CD4-positive, CD25-positive, alpha-beta regulatory T cell (primary cell): ENCODE data around the gene CASTOR1. TPM values are rescaled to one million over a fixed set of nuclear protein-coding genes. Genes with fewer than 3 reads are reported as not detected.
A peak's percentile ranks its signal among the peaks of the same experiment; 100 is the strongest.

Experiments used
- ATAC-seq, 2 donors: fragments of 150-1000 bp; cut with Tn5 transposase; one replicate each; pipeline ENCODE4 v1.10.0; 2021; ENCODE audit warnings: low read depth in 2 of 2, moderate number of reproducible peaks in 2 of 2, moderate library complexity in 1 of 2
- DNase-seq, 3 donors: peaks; one replicate each; pipeline versions ENCODE4 v3.0.0 to v3.0.0-alpha.2; 2012 to 2022; ENCODE audit warnings: mixed read lengths in 1 of 3
- H3K27ac ChIP-seq: one replicate; pipeline ENCODE4 v1.7.0; 2013; ENCODE audit warnings: mild to moderate bottlenecking, low read length; ENCODE audit not compliant: insufficient read depth, poor library complexity, severe bottlenecking
- H3K27me3 ChIP-seq: one replicate; pipeline ENCODE4 v1.7.0; 2013; ENCODE audit warnings: low read length; ENCODE audit not compliant: control insufficient read depth, insufficient read depth
- H3K36me3 ChIP-seq: one replicate; pipeline ENCODE4 v1.7.0; 2013; ENCODE audit warnings: mild to moderate bottlenecking, low read length, moderate library complexity; ENCODE audit not compliant: control insufficient read depth, insufficient read depth
- H3K4me1 ChIP-seq: 2 replicates; pipeline ENCODE4 v1.7.0; 2013; ENCODE audit warnings: mild to moderate bottlenecking, low read length; ENCODE audit not compliant: insufficient read depth, control insufficient read depth, poor library complexity, severe bottlenecking
- H3K4me3 ChIP-seq: one replicate; pipeline ENCODE4 v1.7.0; 2013; ENCODE audit warnings: low read depth, mild to moderate bottlenecking, low read length, moderate library complexity
- H3K9me3 ChIP-seq, 2 experiments: 1 replicate in 1 of 2; 2 replicates in 1 of 2; pipeline ENCODE4 v1.7.0; 2013; ENCODE audit warnings: low read length in 2 of 2, mild to moderate bottlenecking in 1 of 2, moderate library complexity in 1 of 2; ENCODE audit not compliant: control insufficient read depth in 2 of 2
- H3K27ac Mint-ChIP-seq, 3 donors: one replicate each; pipeline ENCODE4 v1.8.0; 2020 to 2022; ENCODE audit warnings: mild to moderate bottlenecking in 3 of 3, mixed read lengths in 3 of 3, moderate library complexity in 2 of 3
- H3K27me3 Mint-ChIP-seq: one replicate; pipeline ENCODE4 v1.8.0; 2022; ENCODE audit warnings: mild to moderate bottlenecking, mixed read lengths
- H3K36me3 Mint-ChIP-seq: one replicate; pipeline ENCODE4 v1.8.0; 2020; ENCODE audit warnings: mixed read lengths
- H3K4me1 Mint-ChIP-seq, 4 donors: one replicate each; pipeline ENCODE4 v1.8.0; 2020 to 2022; ENCODE audit warnings: mixed read lengths in 4 of 4, mild to moderate bottlenecking in 1 of 4
- H3K4me3 Mint-ChIP-seq, 4 donors: one replicate each; pipeline ENCODE4 v1.8.0; 2020 to 2022; ENCODE audit warnings: mild to moderate bottlenecking in 4 of 4, mixed read lengths in 4 of 4, moderate library complexity in 3 of 4
- H3K9me3 Mint-ChIP-seq, 7 donors: one replicate each; pipeline ENCODE4 v1.8.0; 2020 to 2022; ENCODE audit warnings: mixed read lengths in 7 of 7, mild to moderate bottlenecking in 3 of 7, moderate library complexity in 2 of 7
- polyA plus RNA-seq, 4 donors: library from polyadenylated mRNA; unstranded; fragments of 300-500 nt; fragmentation: Illumina TruSeq; gene quantifications; one replicate each; pipeline ENCODE4 v1.2.3, GENCODE V29; 2021
- total RNA-seq: library from RNA; stranded (reverse); gene quantifications from one replicate; pipeline ENCODE4 v1.2.3, GENCODE V29; 2022

CASTOR1 gene
- total and polyA plus RNA-seq, 5 donors from 2014 or later: 10.9 to 18.7 (median 12.1) TPM

- Histone ChIP-seq H3K9me3 (no peaks in the 10 kb centered on the region), H3K4me1 (peaks cover 100% of the 10 kb centered on the region), H3K27me3 (no peaks in the 10 kb centered on the region), H3K4me3 (peak overlapping the region; percentile 62), H3K27ac (peak overlapping the region; percentile 80), H3K36me3 (no peaks in the 10 kb centered on the region)
- H3K4me1 Mint-ChIP-seq: peaks cover 44 to 98% (median 79%) of the 10 kb centered on the region in 4 donors
- peaks cover 0 to 2% (median 0%) of the 10 kb centered on the region in 7 donors for H3K9me3 Mint-ChIP-seq
- peaks cover 29% of the 10 kb centered on the region for H3K36me3 Mint-ChIP-seq
- peak in 2 of 3 donors; percentile 52 to 69 for DNase-seq
- no peaks in the 10 kb centered on the region for H3K27me3 Mint-ChIP-seq
- H3K27ac Mint-ChIP-seq: peak overlapping the region; percentile 84 to 99 (median 97)
- H3K4me3 Mint-ChIP-seq: peak overlapping the region; percentile 23 to 90 (median 82)
- peak; percentile 29 to 43 for ATAC-seq
These were observed 20.8 kb upstream of the CASTOR1 start for GRCh38 chr22:30309951-30310741.

- H3K4me3 ChIP-seq: peak overlapping the region; percentile 29
- H3K9me3 Mint-ChIP-seq: peaks cover 0 to 2% (median 0%) of the 10 kb centered on the region in 7 donors
- H3K4me3 Mint-ChIP-seq: peak overlapping the region; percentile 73 to 86 (median 80)
- peak overlapping the region; percentile 84 to 99 (median 97) for H3K27ac Mint-ChIP-seq
- H3K4me1 Mint-ChIP-seq: peaks cover 43 to 98% (median 81%) of the 10 kb centered on the region in 4 donors
- no peaks in the 10 kb centered on the region for H3K27me3 Mint-ChIP-seq
- H3K36me3 Mint-ChIP-seq: peaks cover 26% of the 10 kb centered on the region
- H3K27me3 ChIP-seq: no peaks in the 10 kb centered on the region
- peak overlapping the region; percentile 80 for H3K27ac ChIP-seq
- H3K9me3 ChIP-seq: no peaks in the 10 kb centered on the region
- H3K4me1 ChIP-seq: peaks cover 100% of the 10 kb centered on the region
- peaks cover 6% of the 10 kb centered on the region for H3K36me3 ChIP-seq
- peak; percentile 25 for ATAC-seq
- DNase-seq: peak in 2 of 3 donors; percentile 31 to 68
These were observed 19.4 kb upstream of the CASTOR1 start for GRCh38 chr22:30308518-30309230.

DNA sequence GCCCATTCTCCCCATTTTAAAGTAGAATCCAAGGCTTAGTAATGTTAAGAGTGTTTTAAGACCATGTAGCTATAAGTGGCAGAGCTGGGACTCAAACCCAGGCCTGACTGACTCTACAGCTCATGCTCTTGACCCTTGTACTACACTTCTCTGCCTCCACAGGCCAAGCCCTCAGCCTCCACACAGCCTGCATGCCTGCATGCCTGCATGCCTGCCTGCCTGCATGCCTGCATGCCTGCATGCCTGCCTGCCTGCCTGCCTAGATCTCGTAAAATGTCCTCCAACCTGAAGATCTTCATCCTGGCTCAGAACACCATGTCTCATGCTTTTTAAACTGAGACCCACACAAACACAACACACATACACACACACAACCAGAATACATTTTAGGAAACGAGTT, 18.8 kb upstream of the CASTOR1 start:
- Mint-ChIP-seq H3K27me3 (no peaks in the 10 kb centered on the region), H3K4me1 (peaks cover 42 to 100% (median 84%) of the 10 kb centered on the region in 4 donors), H3K4me3 (peak overlapping the region; percentile 73 to 86 (median 80)), H3K27ac (peak overlapping the region; percentile 84 to 99 (median 97)), H3K36me3 (peaks cover 32% of the 10 kb centered on the region), H3K9me3 (peaks cover 0 to 2% (median 0%) of the 10 kb centered on the region in 7 donors)
- ATAC-seq (no peak), DNase-seq (no peak)
- H3K4me1 ChIP-seq: peaks cover 100% of the 10 kb centered on the region
- peaks cover 11% of the 10 kb centered on the region for H3K36me3 ChIP-seq
- no peaks in the 10 kb centered on the region for H3K27me3 ChIP-seq
- H3K27ac ChIP-seq: peak overlapping the region; percentile 80
- H3K9me3 ChIP-seq: no peaks in the 10 kb centered on the region
- H3K4me3 ChIP-seq: peak overlapping the region; percentile 29

- Mint-ChIP-seq H3K27ac (peak overlapping the region; percentile 84 to 99 (median 97)), H3K4me1 (peaks cover 40 to 100% (median 84%) of the 10 kb centered on the region in 4 donors), H3K9me3 (no peaks in the 10 kb centered on the region), H3K27me3 (no peaks in the 10 kb centered on the region), H3K4me3 (peak overlapping the region; percentile 69 to 81 (median 78)), H3K36me3 (peaks cover 33% of the 10 kb centered on the region)
- ATAC-seq (no peak), DNase-seq (peak in 1 of 3 donors; percentile 46)
- Histone ChIP-seq H3K9me3 (no peaks in the 10 kb centered on the region), H3K4me3 (peak overlapping the region; percentile 80), H3K27ac (peak overlapping the region; percentile 80), H3K27me3 (no peaks in the 10 kb centered on the region), H3K4me1 (peaks cover 100% of the 10 kb centered on the region), H3K36me3 (peaks cover 11% of the 10 kb centered on the region)
These were observed 17.8 kb upstream of the CASTOR1 start for GRCh38 chr22:30307041-30307574.

GRCh38 chr22:30306627-30307011, 17.3 kb upstream of the CASTOR1 start:
- Histone ChIP-seq H3K9me3 (no peaks in the 10 kb centered on the region), H3K36me3 (peaks cover 14% of the 10 kb centered on the region), H3K4me1 (peaks cover 100% of the 10 kb centered on the region), H3K4me3 (peak overlapping the region; percentile 80), H3K27ac (peak overlapping the region; percentile 80), H3K27me3 (no peaks in the 10 kb centered on the region)
- DNase-seq: no peak
- Mint-ChIP-seq H3K27me3 (no peaks in the 10 kb centered on the region), H3K4me3 (peak overlapping the region; percentile 69 to 81 (median 78)), H3K36me3 (peaks cover 33% of the 10 kb centered on the region), H3K27ac (peak overlapping the region; percentile 84 to 99 (median 97)), H3K9me3 (no peaks in the 10 kb centered on the region), H3K4me1 (peaks cover 40 to 100% (median 83%) of the 10 kb centered on the region in 4 donors)
- peak; percentile 32 to 47 for ATAC-seq

DNA sequence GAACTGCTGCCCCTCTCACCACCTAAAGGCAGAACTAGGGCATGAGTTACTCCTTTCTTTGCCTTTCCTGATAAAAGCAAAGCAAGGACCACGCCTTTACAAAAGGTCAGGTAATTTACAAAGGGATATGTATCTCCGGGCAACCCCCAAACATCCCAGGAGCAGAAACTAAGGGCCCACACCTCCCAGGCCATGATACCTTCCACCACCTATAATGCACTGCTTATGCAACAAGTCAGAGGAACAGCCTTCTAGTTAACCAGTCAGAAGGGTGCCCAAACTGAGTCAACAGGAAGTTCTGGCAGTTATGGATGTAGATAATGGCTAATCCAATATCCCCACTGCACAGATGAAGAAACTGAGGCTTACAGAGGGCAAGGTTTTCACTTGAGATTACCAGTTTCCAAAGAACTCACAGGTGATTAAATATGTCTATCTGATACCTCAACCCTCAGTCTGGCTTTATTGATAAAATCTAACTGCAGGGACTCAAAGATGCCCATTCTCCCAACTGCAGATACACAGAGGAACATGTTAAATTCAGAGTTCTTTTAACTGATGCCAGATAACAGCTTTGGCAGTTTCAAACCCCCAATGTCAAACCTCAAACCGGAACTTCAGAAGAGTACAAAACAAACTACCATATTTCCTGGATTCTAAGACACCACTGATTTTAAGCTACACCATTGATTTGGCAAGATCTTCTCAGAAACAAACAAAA, 16.8 kb upstream of the CASTOR1 start:
- H3K27me3 ChIP-seq: no peaks in the 10 kb centered on the region
- peak overlapping the region; percentile 80 for H3K4me3 ChIP-seq
- peak in 2 of 3 donors; percentile 80 to 89 for DNase-seq
- Mint-ChIP-seq H3K9me3 (no peaks in the 10 kb centered on the region), H3K27ac (peak overlapping the region; percentile 84 to 99 (median 97)), H3K36me3 (peaks cover 38% of the 10 kb centered on the region), H3K4me1 (peaks cover 40 to 100% (median 84%) of the 10 kb centered on the region in 4 donors), H3K4me3 (peak overlapping the region; percentile 69 to 81 (median 78)), H3K27me3 (no peaks in the 10 kb centered on the region)
- no peaks in the 10 kb centered on the region for H3K9me3 ChIP-seq
- peak; percentile 56 to 62 for ATAC-seq
- peaks cover 20% of the 10 kb centered on the region for H3K36me3 ChIP-seq
- peaks cover 100% of the 10 kb centered on the region for H3K4me1 ChIP-seq
- H3K27ac ChIP-seq: peak overlapping the region; percentile 80

DNA sequence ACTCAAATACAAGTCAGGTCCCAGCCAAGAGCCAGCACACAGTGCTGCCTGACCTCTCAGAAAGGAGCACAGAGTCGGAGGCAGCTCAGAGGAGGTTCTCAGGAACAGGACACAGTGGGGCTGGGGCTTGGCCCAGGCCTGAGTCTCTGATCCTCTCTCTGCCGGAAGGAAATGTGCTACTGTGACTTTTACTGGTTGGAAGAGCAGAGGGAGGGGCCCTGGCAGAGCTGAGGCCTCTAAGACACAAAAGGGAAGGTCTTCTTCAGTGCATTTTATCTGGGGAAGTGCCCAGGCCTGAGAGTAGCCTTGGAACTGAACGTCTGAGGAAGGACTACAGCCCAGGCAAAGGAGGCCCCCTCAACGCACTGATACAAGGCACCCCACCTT, 16.2 kb upstream of the CASTOR1 start:
- H3K9me3 ChIP-seq: no peaks in the 10 kb centered on the region
- H3K27me3 Mint-ChIP-seq: no peaks in the 10 kb centered on the region
- no peaks in the 10 kb centered on the region for H3K9me3 Mint-ChIP-seq
- H3K27ac ChIP-seq: peak overlapping the region; percentile 80
- H3K4me3 Mint-ChIP-seq: peak overlapping the region; percentile 69 to 81 (median 78)
- DNase-seq: peak; percentile 36 to 92 (median 65)
- peaks cover 97% of the 10 kb centered on the region for H3K4me1 ChIP-seq
- peaks cover 25% of the 10 kb centered on the region for H3K36me3 ChIP-seq
- no peaks in the 10 kb centered on the region for H3K27me3 ChIP-seq
- peaks cover 40 to 100% (median 81%) of the 10 kb centered on the region in 4 donors for H3K4me1 Mint-ChIP-seq
- peak; percentile 70 to 72 for ATAC-seq
- H3K4me3 ChIP-seq: peak overlapping the region; percentile 80
- peaks cover 38% of the 10 kb centered on the region for H3K36me3 Mint-ChIP-seq
- peak overlapping the region; percentile 84 to 99 (median 97) for H3K27ac Mint-ChIP-seq
